ENCODE measurements around the gene C18orf32. TPM values are rescaled to one million over a fixed set of nuclear protein-coding genes. Genes with fewer than 3 reads are reported as not detected.
"Not testable (repeated sequence)": the region's sequence is repeated elsewhere in the genome, so short reads cannot be mapped to it uniquely, and the experiment has no call there.

The C18orf32 gene
- total RNA-seq, 4 donors from 2014 or later = 10.0 to 50.2 (median 28.1) TPM

GRCh38 chr18:49527631-49528327 lies 40.7 kb upstream of the C18orf32 start:
- Histone ChIP-seq H3K27me3 (no peaks in the 10 kb centered on the region), H3K27ac (no peak overlapping the region), H3K4me1 (peaks cover 0 to 15% (median 7%) of the 10 kb centered on the region in 4 donors), H3K9me3 (no peaks in the 10 kb centered on the region), H3K4me3 (no peak overlapping the region), H3K36me3 (no peaks in the 10 kb centered on the region)
- DNase-seq = no peak
- 70 to 81% methylated on average over 5 to 8 of the region's 8 CpGs for WGBS, 2 donors (ENCODE audit: low coverage in 1 of 2)
- intact Hi-C loops (cut with DNase I; ENCODE audit: low total_unique reads) (no loop called here), in situ Hi-C loops (cut with MboI; ENCODE audit: low pct_ligation_motif_present in 1 of 4, low pct_unique_long_range_greater_than_20kb in 1 of 4, low sequenced_read_pairs in 3 of 4) (no loop called here)
- TF ChIP-seq POLR2A (IDR thresholded peaks at IDR 0.05) = no peak
- TF ChIP-seq CTCF (IDR thresholded peaks at IDR 0.05) = no peak
- TF ChIP-seq POLR2AphosphoS5 (IDR thresholded peaks at IDR 0.05) = no peak
- TF ChIP-seq EP300 (IDR thresholded peaks at IDR 0.05; ENCODE audit: low read depth) = no peak

- H3K36me3 ChIP-seq = no peaks in the 10 kb centered on the region
- WGBS, 2 donors (ENCODE audit: low coverage in 1 of 2) = 90 to 100% methylated on average over 1 to 2 of the region's 2 CpGs
- H3K27ac ChIP-seq = no peak overlapping the region
- DNase-seq = no peak
- TF ChIP-seq CTCF (IDR thresholded peaks at IDR 0.05) = no peak
- no peak for TF ChIP-seq POLR2A (IDR thresholded peaks at IDR 0.05)
- no peak for TF ChIP-seq EP300 (IDR thresholded peaks at IDR 0.05; ENCODE audit: low read depth)
- TF ChIP-seq POLR2AphosphoS5 (IDR thresholded peaks at IDR 0.05) = no peak
- in situ Hi-C loops (cut with MboI; ENCODE audit: low pct_ligation_motif_present in 1 of 4, low pct_unique_long_range_greater_than_20kb in 1 of 4, low sequenced_read_pairs in 3 of 4) = no loop called here
- H3K27me3 ChIP-seq = no peaks in the 10 kb centered on the region
- no peaks in the 10 kb centered on the region for H3K9me3 ChIP-seq
- H3K4me3 ChIP-seq = no peak overlapping the region
- peaks cover 0 to 15% (median 7%) of the 10 kb centered on the region in 4 donors for H3K4me1 ChIP-seq
- intact Hi-C loops (cut with DNase I; ENCODE audit: low total_unique reads) = no loop called here
These were observed 38.9 kb upstream of the C18orf32 start for GRCh38 chr18:49525981-49526380.

GRCh38 chr18:49524951-49525350 lies 37.9 kb upstream of the C18orf32 start:
- H3K36me3 ChIP-seq = no peaks in the 10 kb centered on the region
- H3K4me1 ChIP-seq = peaks cover 0 to 10% (median 3%) of the 10 kb centered on the region in 4 donors
- H3K4me3 ChIP-seq = no peak overlapping the region
- TF ChIP-seq POLR2AphosphoS5 (IDR thresholded peaks at IDR 0.05) (no peak), EP300 (IDR thresholded peaks at IDR 0.05; ENCODE audit: low read depth) (no peak)
- H3K27me3 ChIP-seq = no peaks in the 10 kb centered on the region
- H3K9me3 ChIP-seq = no peaks in the 10 kb centered on the region
- DNase-seq = no peak
- no peak overlapping the region for H3K27ac ChIP-seq
- intact Hi-C loops (cut with DNase I; ENCODE audit: low total_unique reads) = no loop called here
- WGBS, 2 donors (ENCODE audit: low coverage in 1 of 2) = 100% methylated on average over 1 to 2 of the region's 2 CpGs
- in situ Hi-C loops (cut with MboI; ENCODE audit: low pct_ligation_motif_present in 1 of 4, low pct_unique_long_range_greater_than_20kb in 1 of 4, low sequenced_read_pairs in 3 of 4) = loop anchor here in 1 of 4 donors (25.0 kb wide), 1 partner anchor 337 kb away; no protein-coding TSS in a partner anchor

GRCh38 chr18:49524349-49524748 lies 37.3 kb upstream of the C18orf32 start:
- Histone ChIP-seq H3K4me3 (no peak overlapping the region), H3K4me1 (peaks cover 0 to 4% (median 0%) of the 10 kb centered on the region in 4 donors), H3K27me3 (no peaks in the 10 kb centered on the region), H3K9me3 (no peaks in the 10 kb centered on the region), H3K36me3 (no peaks in the 10 kb centered on the region), H3K27ac (no peak overlapping the region)
- DNase-seq = no peak
- in situ Hi-C loops (cut with MboI; ENCODE audit: low pct_ligation_motif_present in 1 of 4, low pct_unique_long_range_greater_than_20kb in 1 of 4, low sequenced_read_pairs in 3 of 4) (loop anchor here in 1 of 4 donors (25.0 kb wide), 1 partner anchor 338 kb away; no protein-coding TSS in a partner anchor), intact Hi-C loops (cut with DNase I; ENCODE audit: low total_unique reads) (no loop called here)
- TF ChIP-seq CTCF (IDR thresholded peaks at IDR 0.05) = no peak
- no peak for TF ChIP-seq POLR2A (IDR thresholded peaks at IDR 0.05)
- no peak for TF ChIP-seq POLR2AphosphoS5 (IDR thresholded peaks at IDR 0.05)
- WGBS, 2 donors (ENCODE audit: low coverage in 1 of 2) = 89 to 90% methylated on average over 2 of the region's 2 CpGs

- H3K27me3 ChIP-seq; H3K27ac ChIP-seq; intact Hi-C loops (cut with DNase I; ENCODE audit: low total_unique reads); H3K4me3 ChIP-seq; H3K9me3 ChIP-seq; DNase-seq; H3K4me1 ChIP-seq; H3K36me3 ChIP-seq: not testable (repeated sequence)
- 71 to 97% methylated on average over 3 to 7 of the region's 7 CpGs for WGBS, 2 donors (ENCODE audit: low coverage in 1 of 2)
- in situ Hi-C loops (cut with MboI; ENCODE audit: low pct_ligation_motif_present in 1 of 4, low pct_unique_long_range_greater_than_20kb in 1 of 4, low sequenced_read_pairs in 3 of 4) = loop anchor here in 1 of 4 donors (25.0 kb wide), 1 partner anchor 339 kb away; no protein-coding TSS in a partner anchor
These were observed 36.6 kb upstream of the C18orf32 start for GRCh38 chr18:49523580-49524093.

Measured in transverse colon (tissue), 4 donors.